HG03139 (cell line): ENCODE data around the gene RNLS.

Experiments used
- ATAC-seq: cut with Tn5 transposase; IDR thresholded peaks from one replicate; pipeline ENCODE4 v1.9.1; 2021; ENCODE audit not compliant: unreplicated experiment

Gene RNLS

DNA sequence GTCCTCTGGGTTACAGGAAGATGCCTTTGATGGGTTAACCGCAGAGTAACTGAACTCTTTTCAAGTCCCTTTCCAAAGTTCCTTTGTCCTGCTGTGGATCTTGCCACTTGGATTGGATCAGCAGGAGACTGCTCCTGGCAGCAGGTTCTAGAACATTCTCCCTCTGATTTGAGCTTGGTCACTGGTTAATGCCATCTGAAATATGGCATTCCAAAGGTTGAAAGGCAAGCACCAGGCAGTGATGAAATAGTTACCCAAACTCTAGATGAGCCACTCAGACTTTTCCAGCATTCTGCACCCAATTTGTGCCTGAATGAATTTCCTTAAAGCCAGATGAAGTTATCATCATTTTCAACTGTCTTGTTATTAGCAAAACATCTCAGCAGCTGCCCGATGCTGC lies 343.9 kb downstream of the RNLS start:
- no peak for ATAC-seq

- no peak for ATAC-seq
Measured at GRCh38 chr10:88238615-88238914, 344.6 kb downstream of the RNLS start.

- no peak for ATAC-seq
Measured at GRCh38 chr10:88237896-88238614, 345.1 kb downstream of the RNLS start.

DNA sequence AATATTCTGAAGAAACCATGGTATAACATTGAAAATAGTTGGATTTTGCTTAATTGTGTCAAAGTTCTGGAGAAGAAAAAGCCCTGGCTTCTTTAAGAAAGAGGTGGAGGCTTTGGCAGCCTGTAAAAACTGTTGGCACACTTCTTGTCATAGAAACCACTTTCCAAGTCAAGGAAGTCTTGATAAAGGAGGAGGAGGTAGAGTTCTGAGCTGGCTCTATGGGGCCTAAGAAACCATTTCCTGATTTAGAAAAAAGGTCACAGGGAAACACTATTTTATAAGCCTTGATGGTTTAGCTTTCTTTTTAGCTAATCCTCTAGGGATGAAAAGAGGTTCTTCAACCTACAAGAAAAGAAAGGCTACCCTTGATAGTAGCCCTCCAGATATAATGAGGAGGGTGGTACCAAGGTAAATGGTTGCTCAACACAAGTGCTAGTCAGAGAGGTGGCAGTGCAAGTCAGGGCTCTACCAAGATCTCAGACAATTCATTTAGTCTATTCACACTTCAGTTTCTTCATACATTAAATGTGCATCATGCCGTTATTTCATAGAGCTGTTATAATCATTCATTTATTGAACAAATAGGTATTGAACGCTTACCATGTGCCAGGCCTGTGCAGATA lies 346.9 kb downstream of the RNLS start:
- ATAC-seq: no peak

DNA sequence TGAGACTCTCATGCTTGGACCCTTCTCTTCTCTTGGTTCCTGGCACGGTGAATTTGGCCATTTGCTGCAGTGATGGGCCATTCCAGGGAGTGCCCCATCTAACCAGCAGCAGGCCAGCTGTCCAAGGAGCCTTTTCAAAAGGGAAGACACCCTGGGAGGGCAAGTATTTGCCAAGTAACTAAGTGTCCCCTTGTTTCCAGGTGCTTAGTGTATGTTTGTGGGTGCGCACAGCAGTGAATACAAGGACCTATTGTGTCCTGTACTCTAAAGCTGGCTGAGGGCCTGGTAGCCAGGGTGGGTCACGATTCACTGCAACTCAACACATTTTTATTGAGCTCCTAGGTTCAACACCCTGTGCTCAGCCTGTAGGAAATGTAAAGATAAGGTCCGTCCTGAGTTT lies 348.8 kb downstream of the RNLS start:
- ATAC-seq: no peak

GRCh38 chr10:88233870-88234269 lies 349.2 kb downstream of the RNLS start:
- no peak for ATAC-seq

- no peak for ATAC-seq
Measured at GRCh38 chr10:88232983-88233543, 350.1 kb downstream of the RNLS start.

DNA sequence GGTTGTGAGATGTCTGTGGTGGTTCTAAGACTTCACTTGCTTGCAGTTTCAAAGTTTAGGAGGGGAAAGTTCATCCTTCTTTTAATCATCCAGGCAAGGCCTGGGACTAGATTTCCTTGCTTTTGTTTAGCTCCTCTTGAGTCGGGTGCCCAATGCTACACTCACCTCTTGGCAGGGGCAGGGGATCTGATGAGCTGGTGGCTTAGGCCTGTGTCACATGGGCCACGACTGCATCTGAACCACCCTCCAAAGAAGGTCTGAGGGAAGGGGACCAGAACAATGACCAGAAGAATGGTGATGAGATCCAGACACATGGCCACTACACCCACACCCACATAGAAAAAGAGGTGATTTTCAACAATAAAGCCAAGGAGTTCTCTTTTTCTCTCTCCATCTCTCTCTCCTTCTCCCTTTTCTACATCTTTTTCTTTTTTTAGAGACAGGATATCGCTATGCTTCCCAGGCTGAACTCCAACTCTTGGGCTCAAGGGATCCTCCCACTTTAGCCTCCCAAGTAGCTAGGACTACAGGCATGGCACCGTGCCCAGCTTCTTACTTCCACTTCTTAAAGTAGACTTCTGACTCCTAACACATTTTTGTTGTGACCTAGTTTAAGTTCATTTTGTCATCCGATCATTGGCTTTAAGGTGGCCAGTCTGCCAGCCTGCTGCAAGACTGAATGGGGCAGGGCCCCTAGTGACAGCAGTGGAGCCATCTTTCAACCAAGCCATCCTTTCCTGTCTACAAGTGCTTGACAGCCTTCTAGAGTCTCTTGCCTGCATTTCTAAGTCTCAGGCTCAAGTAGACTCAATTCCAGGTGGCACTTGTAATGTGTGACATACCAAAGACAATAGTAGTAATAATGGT lies 350.9 kb downstream of the RNLS start:
- ATAC-seq: no peak

- ATAC-seq: no peak
Measured at GRCh38 chr10:88230251-88230650, 352.9 kb downstream of the RNLS start.

DNA sequence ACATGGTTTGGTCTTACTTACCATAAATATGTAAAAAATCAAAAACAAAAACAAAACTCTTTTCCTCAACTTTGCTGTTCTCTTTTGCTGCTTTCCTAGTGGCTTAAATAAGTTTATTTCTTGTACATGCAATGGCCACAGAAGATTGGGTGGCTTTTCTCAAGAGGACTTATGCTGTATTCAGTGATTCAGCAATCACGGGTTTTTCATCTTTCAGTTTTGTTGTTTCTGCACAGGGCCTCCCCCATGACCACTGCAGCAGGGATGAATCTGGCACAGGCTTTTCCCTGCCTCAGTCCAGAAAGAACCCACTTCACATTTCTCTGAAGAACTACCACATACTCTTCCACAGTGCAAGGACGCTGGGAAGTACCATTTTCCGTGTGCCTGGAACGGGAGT lies 355.0 kb downstream of the RNLS start:
- no peak for ATAC-seq

DNA sequence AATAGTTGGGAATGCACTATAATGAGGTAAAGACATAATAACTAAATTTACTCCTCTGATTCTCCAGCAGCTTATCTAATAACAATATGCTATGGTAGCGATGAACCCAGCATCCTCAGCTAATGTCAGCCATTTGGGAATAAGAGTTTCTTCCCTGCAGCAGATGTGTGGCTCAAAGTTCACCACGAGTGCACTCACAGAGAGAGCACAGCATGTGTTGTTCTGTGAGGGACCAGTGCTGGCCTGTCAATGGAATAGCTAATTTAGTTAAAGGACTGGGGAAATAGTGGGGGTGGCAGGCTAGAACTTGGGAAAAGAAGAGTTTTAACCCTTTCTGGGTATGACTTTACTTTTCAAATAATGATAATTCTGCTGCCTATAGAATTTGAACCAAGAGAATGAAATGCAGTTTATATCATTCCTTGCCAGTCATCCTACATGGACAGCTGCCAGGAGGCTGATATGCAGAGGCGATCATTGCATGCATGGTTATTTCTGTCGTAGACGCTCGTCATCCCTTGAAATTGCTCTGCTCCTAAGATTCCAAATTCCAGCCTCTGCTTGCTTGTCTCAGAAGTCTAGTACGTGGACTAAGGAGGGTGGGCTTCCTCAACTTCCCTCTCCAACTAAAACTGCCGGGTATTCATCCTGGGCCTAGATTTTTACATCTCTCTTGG lies 355.6 kb downstream of the RNLS start:
- ATAC-seq: no peak

DNA sequence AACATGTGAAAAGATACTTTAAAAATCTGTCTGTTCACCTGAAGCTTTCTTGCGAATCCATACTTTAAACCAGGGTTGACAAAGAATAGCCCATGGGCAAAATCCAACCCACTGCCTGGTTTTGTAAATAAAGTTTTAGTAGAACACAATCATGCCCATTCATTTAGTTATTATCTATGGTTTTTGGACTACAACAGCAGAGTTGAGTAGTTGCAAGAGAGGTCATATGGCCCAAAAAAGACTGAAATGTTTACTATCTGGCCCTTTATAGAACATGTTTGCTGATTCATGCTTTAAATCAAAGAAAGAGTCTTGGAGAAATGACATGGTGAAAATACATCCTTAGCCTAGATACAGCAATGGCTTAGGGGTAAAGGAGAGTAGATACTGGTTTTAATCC lies 356.2 kb downstream of the RNLS start:
- ATAC-seq: no peak

GRCh38 chr10:88226071-88226659 lies 357.0 kb downstream of the RNLS start:
- ATAC-seq: no peak
